CD4-positive, alpha-beta T cell treated with Interleukin-1 beta for 1 hour (primary cell): ENCODE results near the gene IRF2.
A peak's percentile ranks its signal among the peaks of the same experiment; 100 is the strongest.

Experiments used
- DNase-seq, 2 donors: peaks; one replicate each; pipeline ENCODE4 v3.0.0-alpha.2; 2020 to 2022

The IRF2 gene

GRCh38 chr4:184428787-184429186 lies 45.6 kb downstream of the IRF2 start:
- no peak for DNase-seq

- DNase-seq = no peak
These were observed 46.7 kb downstream of the IRF2 start for GRCh38 chr4:184427687-184428086.

- DNase-seq = no peak
These were observed 47.3 kb downstream of the IRF2 start for GRCh38 chr4:184427093-184427492.

- no peak for DNase-seq
These were observed 49.2 kb downstream of the IRF2 start for GRCh38 chr4:184424993-184425758.

DNA sequence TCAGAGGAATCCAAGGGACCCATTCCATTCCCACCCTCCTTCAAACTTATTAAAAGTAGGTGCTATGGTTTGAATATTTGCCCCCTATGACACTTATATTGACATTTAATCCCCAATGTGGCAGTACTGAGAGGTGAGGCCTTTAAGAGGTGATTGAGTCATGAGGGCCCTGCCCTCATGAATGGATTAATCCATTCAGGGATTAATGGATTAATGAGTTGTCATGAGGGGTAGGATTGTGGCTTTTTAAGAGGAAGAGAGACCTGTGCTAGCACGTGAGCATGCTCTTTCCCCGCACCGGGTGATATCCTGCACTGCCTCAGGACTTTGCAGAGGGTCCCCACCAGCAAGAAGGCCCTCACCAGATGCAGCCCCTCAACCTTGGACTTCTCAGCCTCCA lies 50.1 kb downstream of the IRF2 start:
- no peak for DNase-seq

GRCh38 chr4:184423003-184423686 lies 51.2 kb downstream of the IRF2 start:
- DNase-seq = no peak

- DNase-seq = no peak
These were observed 52.0 kb downstream of the IRF2 start for GRCh38 chr4:184422378-184422777.

GRCh38 chr4:184421533-184422155 lies 52.7 kb downstream of the IRF2 start:
- peak in 1 of 2 donors; percentile 18 for DNase-seq

GRCh38 chr4:184420881-184421416 lies 53.4 kb downstream of the IRF2 start:
- peak in 1 of 2 donors; percentile 44 for DNase-seq

GRCh38 chr4:184420402-184420801 lies 53.9 kb downstream of the IRF2 start:
- DNase-seq = peak in 1 of 2 donors; percentile 10

GRCh38 chr4:184419976-184420375 lies 54.4 kb downstream of the IRF2 start:
- DNase-seq = peak in 1 of 2 donors; percentile 18

- DNase-seq = peak in 1 of 2 donors; percentile 43
These were observed 56.4 kb downstream of the IRF2 start for GRCh38 chr4:184417802-184418511.

- DNase-seq = peak; percentile 22 to 59
These were observed 57.2 kb downstream of the IRF2 start for GRCh38 chr4:184416913-184417734.

DNA sequence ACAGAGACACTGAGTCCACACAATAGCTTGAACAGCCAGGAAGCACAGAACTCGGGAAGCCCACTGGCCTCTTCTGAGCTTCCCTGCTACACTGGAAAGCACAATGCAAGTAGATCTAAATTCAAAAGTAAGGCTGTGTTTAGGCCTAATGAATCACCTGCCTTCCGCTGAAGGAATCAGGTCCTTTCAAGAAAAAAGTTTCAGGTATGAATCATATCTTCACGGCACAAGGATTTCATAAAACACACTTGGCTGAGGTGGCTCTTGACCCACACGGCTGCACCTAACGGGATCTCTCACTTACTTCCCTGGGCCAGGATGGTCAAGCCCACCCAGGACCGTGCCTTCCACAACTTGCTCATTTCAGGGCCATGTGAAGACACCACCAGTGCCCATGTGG lies 59.3 kb downstream of the IRF2 start:
- no peak for DNase-seq

- no peak for DNase-seq
These were observed 60.9 kb downstream of the IRF2 start for GRCh38 chr4:184413261-184414046.

DNA sequence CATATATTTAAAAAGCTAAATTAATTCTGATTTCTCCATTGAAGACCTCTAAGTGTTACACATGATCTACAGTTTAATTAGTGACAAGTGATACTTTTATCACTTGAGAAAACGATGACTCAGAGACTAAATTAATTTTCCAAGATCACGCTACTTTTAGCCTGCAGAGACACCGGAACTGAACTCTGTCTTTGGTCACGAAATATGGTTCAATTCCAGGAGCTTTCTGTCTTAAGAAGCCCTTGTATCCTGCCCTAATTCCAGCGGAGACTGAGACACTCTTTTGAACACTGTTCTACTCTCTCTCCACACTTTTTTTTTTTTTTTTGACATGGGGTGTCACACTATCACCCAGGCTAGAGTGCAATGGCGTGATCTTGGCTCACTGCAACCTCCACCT lies 63.6 kb downstream of the IRF2 start:
- no peak for DNase-seq

GRCh38 chr4:184409911-184410692 lies 64.2 kb downstream of the IRF2 start:
- peak; percentile 25 to 35 for DNase-seq

- no peak for DNase-seq
These were observed 64.8 kb downstream of the IRF2 start for GRCh38 chr4:184409502-184409901.

- no peak for DNase-seq
These were observed 65.7 kb downstream of the IRF2 start for GRCh38 chr4:184408684-184409081.

DNA sequence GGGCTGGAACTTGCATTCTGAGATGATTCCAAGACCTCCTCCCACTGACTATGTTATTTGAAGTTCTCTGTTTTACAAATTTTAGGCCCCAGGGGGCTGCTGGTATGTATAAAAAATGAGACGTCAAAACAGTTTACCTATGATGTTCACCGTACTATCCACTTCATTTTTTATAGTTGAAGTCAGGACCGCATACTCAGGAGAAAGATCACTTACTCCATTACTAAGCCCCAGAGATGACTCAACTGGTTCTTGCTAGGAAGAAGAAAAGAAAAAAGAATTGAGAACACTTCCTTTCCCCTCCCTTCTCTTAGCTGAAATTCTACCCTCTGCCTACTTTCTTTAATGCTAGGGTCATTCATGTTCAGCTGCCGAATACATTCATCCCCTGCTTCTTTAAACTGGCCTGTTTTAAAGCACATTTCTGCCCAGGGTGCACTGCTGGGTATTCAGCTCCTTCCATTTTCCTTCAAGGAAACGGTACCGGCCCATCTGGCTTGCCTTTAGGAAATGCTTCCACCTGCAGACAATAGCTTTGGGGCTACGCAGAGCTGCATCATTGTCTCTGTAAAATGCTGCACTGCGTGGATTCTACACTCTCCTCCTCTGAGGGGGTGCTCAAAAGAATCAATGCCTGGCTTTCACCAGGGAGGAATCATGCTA lies 66.2 kb downstream of the IRF2 start:
- no peak for DNase-seq
